H9 (cell line): ENCODE data around the gene MEGF9. TPM values are rescaled to one million over a fixed set of nuclear protein-coding genes. Genes with fewer than 3 reads are reported as not detected.

Experiments
- DNase-seq: peaks from one replicate; pipeline ENCODE4 v3.0.0-alpha.2; 2017
- H2AFZ ChIP-seq: one replicate; pipeline ENCODE4 v1.6.1; 2013; ENCODE audit warnings: mild to moderate bottlenecking, low read length, control low read depth, moderate library complexity
- H2AK5ac ChIP-seq: 2 replicates; pipeline ENCODE4 v1.6.1; 2013; ENCODE audit warnings: low read length, control low read depth, mixed read lengths; ENCODE audit not compliant: insufficient read length
- H2BK120ac ChIP-seq: one replicate; pipeline ENCODE4 v1.6.1; 2013; ENCODE audit warnings: low read depth, mild to moderate bottlenecking, low read length, control low read depth, inconsistent platforms; ENCODE audit not compliant: poor library complexity, severe bottlenecking
- H2BK12ac ChIP-seq: 2 replicates; pipeline ENCODE4 v1.6.1; 2013; ENCODE audit warnings: low read length, control low read depth, mixed read lengths, low read depth; ENCODE audit not compliant: insufficient read length
- H2BK15ac ChIP-seq: 2 replicates; pipeline ENCODE4 v1.6.1; 2013; ENCODE audit warnings: low read depth, low read length, control low read depth
- H2BK20ac ChIP-seq: one replicate; pipeline ENCODE4 v1.6.1; 2013; ENCODE audit warnings: low read depth, mild to moderate bottlenecking, low read length, control low read depth, inconsistent platforms; ENCODE audit not compliant: poor library complexity, severe bottlenecking
- H2BK5ac ChIP-seq: 2 replicates; pipeline ENCODE4 v1.6.1; 2013; ENCODE audit warnings: low read length, control low read depth, mixed read lengths; ENCODE audit not compliant: insufficient read length
- H3K14ac ChIP-seq: 2 replicates; pipeline ENCODE4 v1.6.1; 2013; ENCODE audit warnings: low read length, control low read depth; ENCODE audit not compliant: insufficient read depth
- H3K18ac ChIP-seq: 2 replicates; pipeline ENCODE4 v1.6.1; 2013; ENCODE audit warnings: low read depth, mild to moderate bottlenecking, mixed read lengths, low read length, control low read depth; ENCODE audit not compliant: insufficient read length
- H3K23ac ChIP-seq: 2 replicates; pipeline ENCODE4 v1.6.1; 2013; ENCODE audit warnings: low read length, control low read depth, mixed read lengths, low read depth; ENCODE audit not compliant: insufficient read length
- H3K23me2 ChIP-seq: 2 replicates; pipeline ENCODE4 v1.6.1; 2013; ENCODE audit warnings: low read depth, mild to moderate bottlenecking, mixed read lengths, low read length, control low read depth; ENCODE audit not compliant: insufficient read length, poor library complexity, severe bottlenecking
- H3K27ac ChIP-seq: 2 replicates; pipeline ENCODE4 v1.5.1; 2013; ENCODE audit warnings: low read length, control low read depth, mixed read lengths, low read depth; ENCODE audit not compliant: insufficient read length
- H3K27me3 ChIP-seq: 2 replicates; pipeline ENCODE4 v1.6.1; 2013; ENCODE audit warnings: low read length, control low read depth, inconsistent platforms; ENCODE audit not compliant: insufficient read depth
- H3K4ac ChIP-seq: 2 replicates; pipeline ENCODE4 v1.6.1; 2013; ENCODE audit warnings: low read depth, mild to moderate bottlenecking, control low read depth, inconsistent platforms, low read length, moderate library complexity
- H3K4me1 ChIP-seq: 2 replicates; pipeline ENCODE4 v1.6.1; 2013; ENCODE audit warnings: low read length, control low read depth, inconsistent platforms; ENCODE audit not compliant: insufficient read depth
- H3K4me2 ChIP-seq: 2 replicates; pipeline ENCODE4 v1.6.1; 2013; ENCODE audit warnings: low read length, control low read depth, mixed read lengths; ENCODE audit not compliant: insufficient read length, insufficient read depth
- H3K56ac ChIP-seq: 2 replicates; pipeline ENCODE4 v1.6.1; 2013; ENCODE audit warnings: low read depth, mild to moderate bottlenecking, mixed read lengths, low read length, control low read depth; ENCODE audit not compliant: insufficient read length
- H3K79me1 ChIP-seq: 2 replicates; pipeline ENCODE4 v1.6.1; 2013; ENCODE audit warnings: low read depth, mild to moderate bottlenecking, moderate library complexity, low read length, control low read depth, inconsistent platforms; ENCODE audit not compliant: insufficient read depth, poor library complexity, severe bottlenecking
- H3K79me2 ChIP-seq: 2 replicates; pipeline ENCODE4 v1.6.1; 2013; ENCODE audit warnings: low read length, control low read depth, inconsistent platforms; ENCODE audit not compliant: insufficient read depth
- H3K9ac ChIP-seq: 2 replicates; pipeline ENCODE4 v1.6.1; 2013; ENCODE audit warnings: low read length, control low read depth, mixed read lengths; ENCODE audit not compliant: insufficient read length; ENCODE audit errors: extremely low read depth
- H3K9me3 ChIP-seq: one replicate; pipeline ENCODE4 v1.6.1; 2013; ENCODE audit warnings: low read depth, low read length, inconsistent platforms; ENCODE audit not compliant: control insufficient read depth
- H3T11ph ChIP-seq: one replicate; pipeline ENCODE4 v1.6.1; 2013; ENCODE audit warnings: mild to moderate bottlenecking, low read length, control low read depth, inconsistent platforms
- H4K20me1 ChIP-seq: one replicate; pipeline ENCODE4 v1.6.1; 2013; ENCODE audit not compliant: control insufficient read depth, insufficient read length, insufficient read depth
- H4K5ac ChIP-seq: 2 replicates; pipeline ENCODE4 v1.6.1; 2013; ENCODE audit warnings: low read depth, mild to moderate bottlenecking, mixed read lengths, low read length, control low read depth; ENCODE audit not compliant: insufficient read length
- H4K8ac ChIP-seq: replicated peaks from 2 replicates; pipeline ENCODE4 v1.6.1; 2013; ENCODE audit warnings: low read length, control low read depth, mixed read lengths, low read depth; ENCODE audit not compliant: insufficient read length
- H4K91ac ChIP-seq: 2 replicates; pipeline ENCODE4 v1.6.1; 2013; ENCODE audit warnings: low read depth, mild to moderate bottlenecking, moderate library complexity, mixed read lengths, low read length, control low read depth; ENCODE audit not compliant: insufficient read length
- H3K27ac Mint-ChIP-seq, 3 experiments: 2 replicates in 2 of 3; 3 replicates in 1 of 3; pipeline ENCODE4 v1.8.0; 2020 to 2021; ENCODE audit warnings: mixed read lengths in 3 of 3, mild to moderate bottlenecking in 1 of 3, moderate library complexity in 1 of 3
- H3K27me3 Mint-ChIP-seq: 2 replicates; pipeline ENCODE4 v1.8.0; 2021; ENCODE audit warnings: low read depth, mild to moderate bottlenecking, moderate library complexity, mixed read lengths
- H3K36me3 Mint-ChIP-seq, 3 experiments: 2 replicates in 2 of 3; 3 replicates in 1 of 3; pipeline ENCODE4 v1.8.0; 2020 to 2021; ENCODE audit warnings: low read depth in 3 of 3, mixed read lengths in 3 of 3; ENCODE audit not compliant: insufficient read depth in 1 of 3
- H3K4me1 Mint-ChIP-seq, 2 experiments: 2 replicates each; pipeline ENCODE4 v1.8.0; 2020; ENCODE audit warnings: mixed read lengths in 2 of 2
- H3K4me3 Mint-ChIP-seq, 2 experiments: 2 replicates in 1 of 2; 3 replicates in 1 of 2; pipeline ENCODE4 v1.8.0; 2020 to 2021; ENCODE audit warnings: mild to moderate bottlenecking in 2 of 2, mixed read lengths in 2 of 2, moderate library complexity in 1 of 2
- H3K9me3 Mint-ChIP-seq, 2 experiments: 2 replicates in 1 of 2; 3 replicates in 1 of 2; pipeline ENCODE4 v1.8.0; 2020; ENCODE audit warnings: mild to moderate bottlenecking in 2 of 2, mixed read lengths in 2 of 2, moderate library complexity in 1 of 2
- WGBS: extraction: QIAGEN DNeasy Blood & Tissue Kit; methylation state at CpG from one replicate; pipeline ENCODE4 v1.1.7; 2013; ENCODE audit warnings: missing lambda C conversion rate, low lambda C conversion rate, mixed read lengths; ENCODE audit not compliant: insufficient read length; ENCODE audit errors: extremely low coverage; 5-methylcytosine and 5-hydroxymethylcytosine counted together
- total RNA-seq: library from RNA; stranded (reverse); gene quantifications from 2 replicates; pipeline ENCODE4 v1.2.1, GENCODE V29; 2021
- TF ChIP-seq, protein P1 (sequence below): fragments of 200-600 bp; sonication (generic); conservative IDR thresholded peaks from 3 replicates; pipeline ENCODE4 v1.8.0; 2021; ENCODE audit warnings: antibody characterized with exemption, mild to moderate bottlenecking

Gene MEGF9
- total RNA-seq, 1 experiment from 2014 or later = 0.94 TPM

GRCh38 chr9:120645760-120646159, 68.5 kb downstream of the MEGF9 start:
- no peaks in the 10 kb centered on the region for H3K4me1 ChIP-seq
- H2BK120ac ChIP-seq = no peak overlapping the region
- Mint-ChIP-seq H3K4me1 (peaks cover 0 to 12% of the 10 kb centered on the region in 2 experiments; a peak in 3 of 4 replicates), H3K27ac (no peak overlapping the region), H3K27me3 (no peaks in the 10 kb centered on the region), H3K9me3 (no peaks in the 10 kb centered on the region), H3K4me3 (no peak overlapping the region), H3K36me3 (no peaks in the 10 kb centered on the region)
- H3K9me3 ChIP-seq = no peaks in the 10 kb centered on the region
- H4K8ac ChIP-seq = no peak overlapping the region
- H3K23me2 ChIP-seq = no peaks in the 10 kb centered on the region
- H3K9ac ChIP-seq = no peak overlapping the region
- DNase-seq = no peak
- no peak overlapping the region for H3K27ac ChIP-seq
- no peak overlapping the region for H3K18ac ChIP-seq
- H4K5ac ChIP-seq = no peak overlapping the region
- no CpG with 5 or more reads among the region's 1 CpG for WGBS
- H4K20me1 ChIP-seq = no peaks in the 10 kb centered on the region
- no peak overlapping the region for H3T11ph ChIP-seq
- no peaks in the 10 kb centered on the region for H3K79me2 ChIP-seq
- no peak overlapping the region for H3K4me2 ChIP-seq
- TF ChIP-seq, protein P1, sequence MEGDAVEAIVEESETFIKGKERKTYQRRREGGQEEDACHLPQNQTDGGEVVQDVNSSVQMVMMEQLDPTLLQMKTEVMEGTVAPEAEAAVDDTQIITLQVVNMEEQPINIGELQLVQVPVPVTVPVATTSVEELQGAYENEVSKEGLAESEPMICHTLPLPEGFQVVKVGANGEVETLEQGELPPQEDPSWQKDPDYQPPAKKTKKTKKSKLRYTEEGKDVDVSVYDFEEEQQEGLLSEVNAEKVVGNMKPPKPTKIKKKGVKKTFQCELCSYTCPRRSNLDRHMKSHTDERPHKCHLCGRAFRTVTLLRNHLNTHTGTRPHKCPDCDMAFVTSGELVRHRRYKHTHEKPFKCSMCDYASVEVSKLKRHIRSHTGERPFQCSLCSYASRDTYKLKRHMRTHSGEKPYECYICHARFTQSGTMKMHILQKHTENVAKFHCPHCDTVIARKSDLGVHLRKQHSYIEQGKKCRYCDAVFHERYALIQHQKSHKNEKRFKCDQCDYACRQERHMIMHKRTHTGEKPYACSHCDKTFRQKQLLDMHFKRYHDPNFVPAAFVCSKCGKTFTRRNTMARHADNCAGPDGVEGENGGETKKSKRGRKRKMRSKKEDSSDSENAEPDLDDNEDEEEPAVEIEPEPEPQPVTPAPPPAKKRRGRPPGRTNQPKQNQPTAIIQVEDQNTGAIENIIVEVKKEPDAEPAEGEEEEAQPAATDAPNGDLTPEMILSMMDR = no peak
- H3K56ac ChIP-seq = no peak overlapping the region
- H4K91ac ChIP-seq = no peak overlapping the region
- H2BK20ac ChIP-seq = no peak overlapping the region
- H2BK15ac ChIP-seq = no peak overlapping the region
- H3K4ac ChIP-seq = no peak overlapping the region
- no peaks in the 10 kb centered on the region for H3K27me3 ChIP-seq
- no peaks in the 10 kb centered on the region for H3K79me1 ChIP-seq
- no peak overlapping the region for H2BK5ac ChIP-seq
- H2AK5ac ChIP-seq = no peak overlapping the region
- H2AFZ ChIP-seq = no peak overlapping the region
- no peak overlapping the region for H2BK12ac ChIP-seq
- no peak overlapping the region for H3K23ac ChIP-seq
- no peak overlapping the region for H3K14ac ChIP-seq
